MM.1S (cell line): Measurements from ENCODE around the gene CLN6.
"Not testable (repeated sequence)": the region's sequence is repeated elsewhere in the genome, so short reads cannot be mapped to it uniquely, and the experiment has no call there.

Experiments
- EZH2 ChIP-seq: fragments of 300-600 bp; sonication (generic); optimal IDR thresholded peaks from 2 replicates; pipeline ENCODE3; 2017; ENCODE audit warnings: low read depth, mild to moderate bottlenecking, antibody characterized with exemption, low read length, mixed read lengths
- EZH2phosphoT487 ChIP-seq: fragments of 300-600 bp; sonication (generic); IDR thresholded peaks from 2 replicates; pipeline ENCODE4 v1.6.1; 2018; ENCODE audit warnings: antibody characterized with exemption, low read length
- TF ChIP-seq, protein P1 (sequence below): fragments of 300-600 bp; sonication (generic); IDR thresholded peaks from 2 replicates; pipeline ENCODE4 v1.5.1; 2016; ENCODE audit warnings: antibody characterized with exemption, low read length, mixed read lengths

DNA sequence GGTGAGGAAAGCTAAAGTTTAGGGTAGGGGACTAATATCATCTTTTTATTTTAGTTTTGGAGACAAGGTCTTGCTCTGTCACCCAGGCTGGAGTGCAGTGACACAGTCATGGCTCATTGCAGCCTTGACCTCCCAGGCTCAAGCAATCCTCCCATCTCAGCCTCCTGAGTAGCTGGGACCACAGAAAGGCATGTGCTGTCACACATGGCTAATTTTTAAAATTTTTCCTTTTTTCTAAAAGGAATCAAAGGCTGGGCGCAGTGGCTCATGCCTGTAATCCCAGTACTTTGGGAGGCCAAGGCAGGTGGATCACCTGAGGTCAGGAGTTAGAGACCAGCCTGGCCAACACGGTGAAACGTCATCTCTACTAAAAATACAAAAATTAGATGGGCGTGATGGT, 4.1 kb downstream of the CLN6 start:
- TF ChIP-seq, protein P1, sequence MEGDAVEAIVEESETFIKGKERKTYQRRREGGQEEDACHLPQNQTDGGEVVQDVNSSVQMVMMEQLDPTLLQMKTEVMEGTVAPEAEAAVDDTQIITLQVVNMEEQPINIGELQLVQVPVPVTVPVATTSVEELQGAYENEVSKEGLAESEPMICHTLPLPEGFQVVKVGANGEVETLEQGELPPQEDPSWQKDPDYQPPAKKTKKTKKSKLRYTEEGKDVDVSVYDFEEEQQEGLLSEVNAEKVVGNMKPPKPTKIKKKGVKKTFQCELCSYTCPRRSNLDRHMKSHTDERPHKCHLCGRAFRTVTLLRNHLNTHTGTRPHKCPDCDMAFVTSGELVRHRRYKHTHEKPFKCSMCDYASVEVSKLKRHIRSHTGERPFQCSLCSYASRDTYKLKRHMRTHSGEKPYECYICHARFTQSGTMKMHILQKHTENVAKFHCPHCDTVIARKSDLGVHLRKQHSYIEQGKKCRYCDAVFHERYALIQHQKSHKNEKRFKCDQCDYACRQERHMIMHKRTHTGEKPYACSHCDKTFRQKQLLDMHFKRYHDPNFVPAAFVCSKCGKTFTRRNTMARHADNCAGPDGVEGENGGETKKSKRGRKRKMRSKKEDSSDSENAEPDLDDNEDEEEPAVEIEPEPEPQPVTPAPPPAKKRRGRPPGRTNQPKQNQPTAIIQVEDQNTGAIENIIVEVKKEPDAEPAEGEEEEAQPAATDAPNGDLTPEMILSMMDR = not testable (repeated sequence)
- TF ChIP-seq EZH2, EZH2phosphoT487: not testable (repeated sequence)
